ENCODE measurements around the gene SERPINB2.
A peak's percentile ranks its signal among the peaks of the same experiment; 100 is the strongest.

Gene SERPINB2

GRCh38 chr18:63859781-63860475 lies 27.6 kb upstream of the SERPINB2 start:
- no peak for DNase-seq (ENCODE audit: low read depth)
- no peak overlapping the region for H3K4me3 ChIP-seq (ENCODE audit: low read depth, low read length)
- no peak for TF ChIP-seq CTCF (conservative IDR thresholded peaks at IDR 0.05; ENCODE audit: low read depth, low read length)

GRCh38 chr18:63860531-63860930 lies 27.0 kb upstream of the SERPINB2 start:
- no peak for TF ChIP-seq CTCF (conservative IDR thresholded peaks at IDR 0.05; ENCODE audit: low read depth, low read length)
- H3K4me3 ChIP-seq (ENCODE audit: low read depth, low read length): no peak overlapping the region
- DNase-seq (ENCODE audit: low read depth): no peak

GRCh38 chr18:63867368-63868125 lies 20.0 kb upstream of the SERPINB2 start:
- no peak overlapping the region for H3K4me3 ChIP-seq (ENCODE audit: low read depth, low read length)
- DNase-seq (ENCODE audit: low read depth): no peak
- no peak for TF ChIP-seq CTCF (conservative IDR thresholded peaks at IDR 0.05; ENCODE audit: low read depth, low read length)

- no peak overlapping the region for H3K4me3 ChIP-seq (ENCODE audit: low read depth, low read length)
- no peak for DNase-seq (ENCODE audit: low read depth)
- TF ChIP-seq CTCF (conservative IDR thresholded peaks at IDR 0.05; ENCODE audit: low read depth, low read length): no peak
These were observed 19.0 kb upstream of the SERPINB2 start for GRCh38 chr18:63868546-63868945.

GRCh38 chr18:63869374-63869773 lies 18.1 kb upstream of the SERPINB2 start:
- TF ChIP-seq CTCF (conservative IDR thresholded peaks at IDR 0.05; ENCODE audit: low read depth, low read length): no peak
- peak; percentile 76 for DNase-seq (ENCODE audit: low read depth)
- H3K4me3 ChIP-seq (ENCODE audit: low read depth, low read length): no peak overlapping the region

- no peak for DNase-seq (ENCODE audit: low read depth)
- H3K4me3 ChIP-seq (ENCODE audit: low read depth, low read length): no peak overlapping the region
- no peak for TF ChIP-seq CTCF (conservative IDR thresholded peaks at IDR 0.05; ENCODE audit: low read depth, low read length)
These were observed 17.7 kb upstream of the SERPINB2 start for GRCh38 chr18:63869851-63870250.
